PFSK-1 (cell line): Measurements from ENCODE around the gene GOLM1.

Experiments used
- FOXP2 ChIP-seq: optimal IDR thresholded peaks from 2 replicates; pipeline ENCODE3; 2011; ENCODE audit warnings: borderline replicate concordance, control low read depth, inconsistent platforms; ENCODE audit not compliant: insufficient read depth; ENCODE audit errors: extremely low read length, extremely low read depth
- POLR2AphosphoS5 ChIP-seq: IDR thresholded peaks from 2 replicates; pipeline ENCODE4 v1.6.1; 2012; ENCODE audit warnings: low read depth, mild to moderate bottlenecking, control low read depth, low read length, moderate library complexity
- REST ChIP-seq, 2 experiments: IDR thresholded peaks; 2 replicates each; pipeline versions ENCODE4 v1.6.1 to v1.8.0; 2011 to 2012; ENCODE audit warnings: low read depth in 2 of 2, low read length in 2 of 2, control low read depth in 1 of 2, inconsistent platforms in 1 of 2, mild to moderate bottlenecking in 1 of 2, moderate library complexity in 1 of 2; ENCODE audit not compliant: insufficient read depth in 1 of 2
- SIN3A ChIP-seq: IDR thresholded peaks from 2 replicates; pipeline ENCODE4 v1.6.1; 2012; ENCODE audit warnings: mild to moderate bottlenecking, low read length, moderate library complexity, borderline replicate concordance; ENCODE audit not compliant: insufficient read depth
- TAF1 ChIP-seq: IDR thresholded peaks from 2 replicates; pipeline ENCODE4 v1.6.1; 2012; ENCODE audit warnings: low read length, control low read depth, borderline replicate concordance; ENCODE audit not compliant: insufficient read depth

The GOLM1 gene

GRCh38 chr9:86052556-86053468, 46.5 kb downstream of the GOLM1 start:
- TF ChIP-seq TAF1 (no peak), REST (IDR thresholded peaks at IDR 0.05; ENCODE audit: insufficient read depth in 1 of 2, low read depth in 2 of 2, low read length in 2 of 2) (no peak), POLR2AphosphoS5 (no peak), FOXP2 (no peak), SIN3A (no peak)

- no peak for TF ChIP-seq TAF1
- no peak for TF ChIP-seq POLR2AphosphoS5
- TF ChIP-seq REST (IDR thresholded peaks at IDR 0.05; ENCODE audit: insufficient read depth in 1 of 2, low read depth in 2 of 2, low read length in 2 of 2) = no peak
- TF ChIP-seq FOXP2 = no peak
- no peak for TF ChIP-seq SIN3A
Observed at GRCh38 chr9:86047361-86047760, 52.0 kb downstream of the GOLM1 start.

- no peak for TF ChIP-seq POLR2AphosphoS5
Observed at GRCh38 chr9:86046930-86047341, 52.4 kb downstream of the GOLM1 start.

- TF ChIP-seq POLR2AphosphoS5 (no peak), SIN3A (no peak), FOXP2 (no peak), TAF1 (no peak), REST (IDR thresholded peaks at IDR 0.05; ENCODE audit: insufficient read depth in 1 of 2, low read depth in 2 of 2, low read length in 2 of 2) (no peak)
Observed at GRCh38 chr9:86046071-86046636, 53.2 kb downstream of the GOLM1 start.

GRCh38 chr9:86045654-86046053, 53.7 kb downstream of the GOLM1 start:
- TF ChIP-seq SIN3A (no peak), REST (IDR thresholded peaks at IDR 0.05; ENCODE audit: insufficient read depth in 1 of 2, low read depth in 2 of 2, low read length in 2 of 2) (no peak), POLR2AphosphoS5 (no peak), TAF1 (no peak), FOXP2 (no peak)
